NCI-H2171 treated with DMSO at 0.1 percent for 48 hours (cell line): ENCODE results near the gene KLHL14.

Source experiments
- DNase-seq: peaks from one replicate; lab custom pipeline; 2025; lab: John Stamatoyannopoulos, UW

KLHL14 gene

DNA sequence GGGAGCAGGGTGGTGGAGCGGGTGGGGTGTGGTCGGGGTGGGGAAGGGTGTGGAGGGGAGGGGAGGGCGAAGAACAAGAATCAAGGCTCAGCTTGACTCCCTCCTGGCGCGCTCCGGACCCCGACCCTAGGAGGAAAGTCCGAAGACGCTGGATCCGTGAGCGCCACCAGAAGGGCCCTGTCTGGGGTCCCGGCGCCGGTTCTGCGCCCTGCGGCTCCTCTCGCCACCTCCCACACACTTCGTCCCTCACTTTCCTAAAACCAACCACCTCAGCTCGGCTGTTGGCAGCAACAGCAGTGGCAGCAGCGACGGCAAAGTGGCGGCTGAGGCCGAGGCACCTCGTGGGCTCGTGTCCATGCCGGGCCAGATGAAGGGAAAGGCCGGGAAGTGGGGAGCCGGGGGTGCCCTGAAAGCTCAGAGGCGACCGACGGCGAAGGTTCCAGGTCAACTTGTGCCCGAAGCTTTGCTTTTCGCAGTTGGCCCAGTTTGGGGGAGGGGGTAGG lies 2.1 kb downstream of the KLHL14 start:
- DNase-seq, result no peak

DNA sequence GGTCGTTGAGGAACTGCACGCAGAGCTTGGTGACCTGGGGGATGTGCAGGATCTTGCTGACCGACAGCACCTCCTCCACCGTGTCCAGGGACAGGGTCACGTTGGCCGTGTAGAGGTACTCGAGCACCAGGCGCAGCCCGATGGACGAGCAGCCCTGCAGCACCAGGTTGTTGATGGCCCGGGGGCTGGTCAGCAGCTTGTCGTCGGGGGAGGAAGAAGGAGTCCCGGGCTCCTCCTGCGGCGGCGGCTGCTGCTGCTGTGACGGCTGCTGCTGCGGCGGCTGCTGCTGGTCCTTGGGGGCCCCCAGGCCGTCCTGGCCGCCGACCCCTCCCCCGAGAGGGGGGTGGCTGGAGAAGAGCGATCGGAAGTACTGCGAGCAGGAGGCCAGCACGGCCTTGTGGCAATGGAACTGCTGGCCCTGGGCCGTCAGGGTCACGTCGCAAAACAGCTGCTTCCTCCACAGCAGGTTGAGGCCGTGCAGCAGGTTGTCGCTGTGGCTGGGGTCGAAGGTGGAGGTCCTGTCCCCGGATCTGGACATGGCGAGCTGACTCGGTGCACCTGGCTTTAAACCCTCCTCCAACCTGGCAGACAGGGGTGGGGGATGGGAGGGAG lies 2.7 kb downstream of the KLHL14 start:
- no peak for DNase-seq

DNA sequence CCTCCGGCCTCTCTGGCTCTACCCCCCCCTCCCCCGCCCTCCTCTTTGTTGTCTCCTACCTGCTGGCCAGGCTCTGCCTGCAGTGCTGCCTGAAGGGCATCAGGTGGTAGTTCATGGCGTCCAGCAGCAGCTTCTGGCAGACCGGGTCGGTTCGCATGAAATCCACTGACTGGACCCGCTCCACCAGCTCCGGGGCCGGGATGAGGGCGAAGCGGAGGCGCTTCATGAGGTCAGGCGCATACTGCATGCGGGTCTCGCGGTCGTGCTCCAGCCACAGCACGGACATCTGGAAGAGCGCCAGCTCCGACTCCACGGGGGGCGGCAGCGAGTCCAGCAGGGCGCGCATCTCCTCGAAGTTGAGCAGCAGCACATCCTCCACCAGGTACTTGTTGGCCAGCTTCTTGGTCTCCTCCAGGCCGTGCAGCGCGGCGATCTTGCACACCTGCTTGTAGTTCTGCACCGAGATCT lies 3.2 kb downstream of the KLHL14 start:
- no peak for DNase-seq

DNA sequence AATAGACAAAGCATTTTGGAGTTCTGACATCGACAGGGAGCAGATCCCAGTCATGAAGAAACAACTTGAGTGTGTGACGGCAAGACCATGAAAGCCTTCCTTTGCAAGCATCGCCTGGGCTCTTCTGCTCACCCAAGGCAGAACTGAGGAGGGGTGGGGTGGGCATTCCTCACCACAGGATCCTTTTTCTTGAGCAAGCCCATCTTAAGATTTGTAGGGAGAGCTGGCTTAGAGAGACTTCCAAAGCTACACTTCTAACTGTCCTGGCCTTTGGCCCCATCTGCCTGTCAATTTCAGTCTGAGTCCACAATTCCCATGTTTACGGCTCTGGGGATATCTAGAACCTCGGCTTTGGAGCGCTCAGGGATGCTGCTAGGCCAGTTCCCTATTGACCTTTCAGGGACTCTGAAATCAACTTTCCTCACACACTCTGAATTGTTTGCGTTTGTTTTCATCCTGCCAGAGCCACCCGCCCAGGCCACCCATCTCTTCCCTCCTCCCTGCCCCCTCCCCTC lies 3.7 kb downstream of the KLHL14 start:
- DNase-seq, result no peak

DNA sequence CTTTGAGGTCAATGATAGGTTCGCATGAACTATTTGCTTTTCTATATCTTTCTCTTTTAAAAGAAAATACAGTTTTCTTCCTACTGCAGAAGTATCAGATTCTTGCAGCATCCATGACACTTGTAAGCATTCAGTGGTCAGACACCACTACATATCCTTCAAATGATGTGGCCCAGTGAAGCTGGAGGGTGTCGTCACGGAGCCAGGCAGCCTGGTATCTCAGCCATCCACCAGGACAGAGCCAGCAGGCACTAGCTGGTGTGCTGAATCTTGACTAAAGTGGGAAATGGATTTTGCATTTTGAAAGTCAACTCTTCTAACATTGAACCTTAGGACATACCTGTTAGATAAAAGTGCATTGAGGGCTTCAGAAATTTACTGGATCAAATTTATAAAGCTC lies 5.4 kb downstream of the KLHL14 start:
- DNase-seq, result no peak

DNA sequence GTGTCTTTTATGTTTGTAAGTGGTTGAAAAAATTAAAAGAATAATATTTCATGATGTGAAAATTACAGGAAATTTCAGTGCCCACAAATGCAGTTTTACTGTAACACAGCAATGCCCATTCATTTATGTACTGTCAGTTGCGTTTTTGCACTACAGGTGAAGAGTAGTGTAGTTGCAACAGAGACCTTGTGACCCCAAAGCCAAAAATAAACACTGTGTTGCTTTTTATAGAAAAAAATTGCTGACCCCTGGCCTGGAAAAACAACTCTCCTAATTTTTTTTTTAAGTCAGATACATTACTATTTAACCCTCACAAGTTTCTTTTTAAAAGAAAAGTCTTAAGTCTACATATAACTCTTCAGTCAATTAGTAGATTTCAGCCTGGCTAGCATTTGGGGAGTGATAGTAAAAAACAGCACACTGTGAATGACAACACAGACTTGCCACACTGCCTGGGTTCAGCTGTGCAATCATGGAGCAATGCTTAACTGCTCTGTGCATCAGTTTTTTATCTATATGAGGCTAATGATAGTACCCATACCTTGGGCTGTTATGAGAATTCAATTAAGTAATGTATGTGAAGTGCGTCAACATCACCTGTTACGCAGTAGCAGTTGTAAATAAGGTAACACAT lies 8.1 kb downstream of the KLHL14 start:
- no peak for DNase-seq

DNA sequence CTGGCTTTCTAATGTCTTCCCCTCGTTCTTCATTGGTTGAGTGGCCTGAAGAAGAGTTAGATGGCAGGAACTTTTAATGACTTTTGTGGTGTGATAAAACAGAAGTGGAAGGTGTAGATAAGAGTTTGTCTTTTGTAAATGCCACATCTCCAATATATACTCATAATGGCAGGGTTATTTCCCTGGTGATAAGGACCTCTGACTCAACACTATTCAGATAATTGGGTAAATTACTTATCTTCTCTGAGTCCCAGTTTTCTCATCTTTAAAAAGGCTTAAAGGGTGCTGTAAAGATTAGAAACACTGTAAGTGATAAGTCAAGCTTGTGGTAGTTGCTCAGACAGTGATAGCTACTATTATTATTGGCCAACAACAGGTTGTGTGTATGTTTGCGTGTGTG lies 9.5 kb downstream of the KLHL14 start:
- DNase-seq, result no peak

DNA sequence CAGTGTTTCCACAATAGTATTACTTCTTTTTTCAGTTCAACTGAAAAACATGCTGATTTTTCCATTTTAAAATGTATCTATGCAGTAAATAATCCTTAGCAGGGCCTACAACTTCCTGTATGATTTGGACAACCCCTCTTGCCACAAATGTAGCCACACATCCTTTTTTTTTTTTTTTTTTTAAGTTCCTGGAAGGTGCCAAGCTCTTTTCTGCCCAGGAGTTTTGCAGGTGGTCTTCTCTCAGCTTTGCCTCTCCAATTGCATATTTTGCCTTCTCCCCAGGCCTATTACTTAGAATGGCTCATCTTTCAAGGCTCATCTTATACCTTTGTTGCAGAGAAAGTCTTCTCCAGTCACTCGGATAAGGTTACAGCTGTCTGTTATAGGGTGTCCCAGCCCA lies 11.6 kb downstream of the KLHL14 start:
- no peak for DNase-seq

DNA sequence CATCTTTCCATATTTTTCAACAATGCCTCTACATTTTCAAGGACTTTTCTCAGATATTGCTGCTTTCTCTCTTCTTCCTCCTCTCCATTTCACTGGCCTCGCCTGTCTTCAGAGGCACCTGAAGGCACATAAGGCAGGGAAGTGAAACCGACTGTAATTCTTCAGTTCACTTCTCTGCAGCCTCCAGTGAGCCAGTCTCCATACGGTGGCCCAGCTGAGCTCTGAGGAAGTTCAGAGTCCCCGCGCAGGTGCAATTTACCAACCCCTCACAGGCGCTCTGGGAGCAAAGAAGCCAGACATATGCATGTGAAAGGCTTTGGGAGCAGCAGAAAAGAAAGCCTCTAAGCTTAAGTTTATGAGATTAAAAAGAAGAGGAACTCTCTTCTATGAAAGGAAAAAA lies 12.4 kb downstream of the KLHL14 start:
- no peak for DNase-seq

DNA sequence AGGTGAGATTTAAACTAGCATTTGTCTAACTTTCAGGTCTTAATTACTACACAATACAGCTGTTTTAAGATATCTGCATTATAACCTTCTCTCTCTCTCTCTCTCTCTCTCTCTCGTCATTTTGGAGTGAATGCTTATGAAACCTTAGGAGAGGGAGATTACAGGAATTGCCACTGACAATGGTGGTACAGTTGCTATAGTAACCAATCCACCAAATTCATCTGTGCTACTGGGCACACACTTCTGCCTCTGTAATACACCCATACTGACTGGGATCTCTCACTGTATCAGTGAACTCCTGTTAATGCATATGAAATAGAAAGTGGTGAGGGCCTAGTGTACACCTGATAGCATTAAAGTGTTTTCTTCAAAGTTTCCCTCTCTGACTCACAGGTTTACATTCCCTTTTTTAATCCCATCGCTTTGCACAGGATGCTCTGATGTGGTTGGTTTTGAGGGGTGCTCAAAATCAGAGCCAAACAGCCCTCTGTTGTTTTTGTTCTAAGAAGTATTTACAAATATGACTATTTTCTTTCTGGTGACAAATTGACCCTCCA lies 13.1 kb downstream of the KLHL14 start:
- DNase-seq, result no peak

DNA sequence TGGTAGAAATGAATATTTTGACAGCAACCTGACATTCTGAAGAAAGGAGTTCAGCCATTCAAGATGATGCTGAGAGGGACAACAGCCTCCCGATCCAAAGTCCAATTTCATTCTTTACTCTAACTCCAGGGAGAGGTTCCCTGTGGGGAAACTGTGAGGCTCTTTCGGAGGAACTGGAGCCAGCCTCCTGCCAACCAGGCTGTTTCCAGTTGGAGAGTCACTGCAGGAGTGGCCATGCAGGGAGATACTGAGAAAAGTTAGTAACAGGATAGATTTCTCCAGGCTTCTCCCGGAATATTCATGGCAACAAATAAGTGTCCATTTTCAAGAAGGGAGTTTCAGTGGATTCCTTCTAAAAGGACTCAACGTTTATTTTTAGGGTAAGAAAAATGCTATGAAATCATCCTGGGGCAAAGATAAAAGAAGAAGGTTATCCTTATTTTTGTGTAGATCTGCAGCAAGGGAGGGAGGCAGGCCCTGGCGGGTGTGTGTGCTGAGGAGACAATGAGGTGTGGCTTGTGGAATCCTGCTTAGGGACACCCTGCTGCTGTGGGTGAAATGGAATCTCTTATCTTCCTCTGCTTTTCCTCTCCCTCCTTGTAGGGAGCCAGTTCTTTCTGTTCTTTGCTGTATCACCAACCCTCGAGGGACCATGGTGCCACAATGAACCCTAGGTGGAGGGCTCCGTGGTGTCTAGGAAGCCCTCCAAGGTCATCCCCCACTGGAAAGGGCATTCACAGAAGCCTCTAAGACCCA lies 18.1 kb downstream of the KLHL14 start:
- no peak for DNase-seq

DNA sequence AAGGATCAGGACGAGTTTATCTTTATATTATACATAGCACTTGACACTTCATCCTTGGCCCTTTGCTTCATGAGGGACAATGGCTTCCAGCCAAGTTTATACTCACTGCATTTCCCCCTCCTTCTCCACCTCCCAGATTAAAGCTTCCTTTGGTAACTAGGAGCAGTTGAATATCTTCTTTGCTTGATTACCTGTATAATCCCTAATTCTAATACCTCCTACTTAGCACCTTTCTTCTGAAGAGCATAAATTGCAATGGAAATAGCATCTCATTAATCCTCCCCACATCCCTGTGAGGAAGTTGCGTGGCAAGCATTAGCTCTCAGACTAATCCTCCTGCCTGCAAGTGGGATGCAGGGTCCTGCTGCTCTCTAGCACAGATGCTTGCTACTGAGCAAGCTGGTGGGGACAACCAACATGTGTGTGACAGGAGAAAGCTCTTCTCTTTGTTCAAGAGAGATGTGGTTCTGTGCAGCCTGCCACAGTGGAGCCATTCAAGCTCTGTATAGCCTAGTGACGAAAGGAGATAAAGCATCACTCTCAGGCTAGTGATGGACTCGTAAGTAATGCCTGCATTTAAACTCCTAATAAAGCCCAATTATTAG lies 19.1 kb downstream of the KLHL14 start:
- no peak for DNase-seq

DNA sequence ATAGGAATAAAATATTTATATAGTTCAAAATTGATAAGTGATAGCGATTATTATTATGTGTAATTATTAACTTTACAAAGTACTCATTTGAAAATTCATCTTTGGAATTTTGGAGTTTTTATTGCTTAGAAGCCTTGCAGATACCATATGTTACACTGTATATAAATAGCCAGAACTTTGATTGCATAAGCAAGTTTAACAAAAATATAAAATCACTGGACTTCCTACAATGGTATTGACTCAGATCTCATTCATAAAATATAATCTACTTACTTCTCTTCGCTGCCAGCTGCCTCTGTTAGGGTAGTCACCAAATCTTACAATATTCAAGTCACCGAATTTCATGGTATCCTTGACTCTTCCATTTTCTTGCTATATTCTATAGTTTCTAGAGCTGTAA lies 22.5 kb downstream of the KLHL14 start:
- DNase-seq, result no peak

DNA sequence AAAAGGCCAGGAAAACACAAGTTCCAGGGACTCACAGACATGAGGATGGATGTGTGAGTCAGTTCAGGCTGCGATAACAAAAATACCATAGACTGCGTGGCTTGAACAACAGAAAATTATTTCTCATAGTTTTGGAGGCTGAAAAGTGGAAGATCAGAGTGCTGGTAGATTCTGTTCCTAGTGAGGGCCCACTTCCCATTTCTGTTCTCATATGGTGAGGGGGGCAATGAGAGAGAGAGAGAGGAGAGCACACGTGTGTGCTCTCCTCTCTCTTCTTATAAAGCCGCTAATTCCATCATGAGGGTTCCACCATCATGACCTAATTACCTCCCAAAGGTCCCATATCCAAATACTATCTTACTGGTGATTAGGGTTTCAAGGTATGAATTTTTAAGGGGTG lies 23.0 kb downstream of the KLHL14 start:
- DNase-seq, result no peak

DNA sequence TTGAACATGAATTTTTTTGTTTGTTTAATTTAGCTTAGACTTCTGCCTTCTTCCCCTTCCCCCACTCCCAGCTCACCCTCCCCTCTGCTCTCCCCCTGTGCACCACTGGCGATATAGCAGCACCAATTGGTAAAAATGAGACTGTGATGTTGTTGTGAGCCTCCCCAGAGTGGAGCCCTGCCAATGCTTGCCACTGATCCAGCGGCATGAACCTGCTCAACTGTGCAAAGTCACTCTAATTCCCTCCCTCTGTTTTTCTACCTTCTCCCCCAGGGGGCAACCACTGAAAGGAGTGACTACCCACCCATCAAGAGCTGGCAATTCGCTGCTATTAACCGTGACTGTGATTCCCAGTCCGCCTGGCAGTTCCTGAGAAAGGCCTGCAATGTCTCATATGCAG lies 30.2 kb downstream of the KLHL14 start:
- DNase-seq, result no peak

DNA sequence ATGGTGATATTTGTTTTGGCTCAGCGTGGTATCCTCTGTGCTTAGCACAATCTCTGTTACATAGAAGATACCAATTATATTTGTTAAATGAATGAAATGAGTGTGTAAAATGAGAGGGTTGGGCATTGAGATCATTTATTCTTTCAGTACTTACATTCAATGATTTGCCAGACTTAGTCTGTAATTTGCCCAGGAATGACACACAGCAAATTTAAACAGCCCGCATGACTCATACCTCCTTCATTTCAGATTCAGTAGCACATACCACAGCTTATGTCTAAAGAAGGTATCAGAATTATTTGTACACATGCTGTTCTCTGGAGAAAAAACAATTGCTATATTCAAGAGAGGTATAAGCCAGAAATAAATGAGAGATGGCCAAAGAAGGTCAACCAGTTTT lies 37.0 kb downstream of the KLHL14 start:
- DNase-seq, result no peak

DNA sequence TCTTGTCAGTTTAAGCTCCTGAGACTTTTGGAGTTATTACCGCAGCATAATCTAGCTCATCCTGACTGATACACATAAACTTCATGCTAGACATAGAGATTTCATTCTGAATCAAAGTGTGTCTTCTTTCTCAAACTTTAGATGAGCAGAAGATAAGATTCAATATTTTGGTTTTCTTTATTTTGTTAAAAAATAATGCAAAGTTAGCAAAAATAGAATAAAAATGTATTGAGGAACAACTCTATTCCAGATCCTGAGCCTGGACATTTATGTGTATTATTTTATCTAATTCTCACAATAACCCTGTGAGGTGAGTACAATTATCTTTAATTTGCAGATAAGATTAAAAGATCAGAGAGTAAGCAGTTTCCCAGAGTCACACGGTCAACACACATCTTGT lies 38.4 kb downstream of the KLHL14 start:
- no peak for DNase-seq

DNA sequence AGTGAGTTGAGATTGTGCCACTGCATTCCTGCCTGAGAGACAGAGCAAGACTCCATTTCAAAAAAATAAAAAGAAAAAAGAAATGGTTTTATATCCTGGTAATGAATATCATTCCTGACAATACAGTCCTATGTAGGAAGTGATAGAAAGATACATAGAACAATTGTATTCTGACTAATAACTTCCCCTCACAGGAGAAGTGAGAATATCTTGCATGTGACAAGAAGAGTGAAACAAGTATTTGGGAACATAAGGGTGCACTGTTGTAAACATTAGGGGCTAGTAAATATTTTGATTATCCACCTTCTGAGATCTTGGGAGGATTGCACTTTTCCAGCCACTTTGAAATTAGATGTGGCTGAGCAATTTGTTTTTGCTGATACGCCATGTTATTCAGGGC lies 40.7 kb downstream of the KLHL14 start:
- DNase-seq, result no peak

DNA sequence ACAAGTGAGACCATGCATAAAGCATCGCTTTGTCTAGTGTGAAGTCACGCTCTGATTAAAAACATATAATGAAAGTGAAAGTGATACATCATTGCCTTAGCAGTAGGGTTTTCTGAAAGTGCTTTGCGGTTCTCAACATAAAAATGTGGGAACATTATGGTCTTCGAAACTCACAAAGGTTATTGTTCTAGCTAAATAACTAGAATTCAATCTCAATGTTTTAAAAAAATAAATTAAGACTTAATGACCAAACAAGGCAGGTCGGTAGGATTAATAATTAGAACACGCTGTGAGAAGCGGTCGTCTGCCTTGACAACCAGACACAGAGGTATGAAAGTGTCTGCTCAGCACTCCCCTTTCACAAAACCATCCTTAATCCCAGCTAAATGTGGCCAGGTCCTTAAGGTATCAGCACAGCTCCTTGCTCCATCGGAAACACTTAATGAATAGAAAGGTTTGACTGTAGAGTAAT lies 42.2 kb downstream of the KLHL14 start:
- no peak for DNase-seq

DNA sequence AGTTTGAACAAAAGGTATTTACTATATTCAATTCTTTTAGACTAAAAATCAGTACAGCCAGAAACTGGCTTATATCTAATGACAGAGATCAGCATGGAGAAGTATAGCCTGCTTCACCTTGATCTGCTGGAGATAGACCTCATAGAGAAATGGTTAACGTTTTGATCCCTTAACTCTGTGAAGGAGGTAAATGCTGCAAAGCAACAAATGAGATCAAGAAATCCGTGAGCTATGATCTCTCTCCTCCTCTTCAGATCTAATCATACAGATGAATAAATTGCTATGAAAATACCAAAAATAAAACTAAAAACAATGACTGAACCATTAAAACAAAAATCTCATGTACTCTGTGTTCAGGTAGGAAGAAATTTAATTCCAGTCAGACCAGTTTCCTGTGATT lies 42.8 kb downstream of the KLHL14 start:
- no peak for DNase-seq

DNA sequence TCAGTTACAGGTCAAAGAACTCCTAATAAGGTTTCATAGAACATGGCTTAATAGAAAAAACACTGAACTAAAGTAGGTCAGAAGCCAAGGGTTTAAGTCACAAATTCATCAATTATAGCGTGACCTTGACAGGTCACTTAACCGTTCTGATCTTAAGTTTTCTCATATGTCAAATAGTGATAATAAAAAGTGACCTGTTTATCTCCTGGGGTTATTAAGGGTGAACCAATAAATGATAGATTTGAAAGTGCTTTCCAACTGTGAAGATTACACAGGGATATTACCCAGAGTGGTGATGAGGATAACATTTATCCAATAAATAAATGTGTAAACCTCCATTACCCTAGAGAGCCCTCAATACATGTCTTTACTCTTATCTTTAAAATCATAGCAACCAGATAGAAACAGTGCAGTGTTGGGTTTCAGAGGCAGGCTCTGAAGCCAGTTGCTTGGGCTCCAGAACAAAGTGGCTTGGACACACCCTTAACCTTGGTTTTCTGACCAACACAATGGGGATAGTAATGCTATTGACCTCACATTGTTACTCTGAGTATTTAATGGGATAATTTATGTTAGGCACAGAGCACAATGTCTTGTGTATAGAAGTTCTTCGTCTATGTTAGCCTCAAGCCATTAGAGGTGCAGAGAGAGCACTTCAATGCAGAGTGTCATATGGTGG lies 48.6 kb downstream of the KLHL14 start:
- DNase-seq, result no peak

DNA sequence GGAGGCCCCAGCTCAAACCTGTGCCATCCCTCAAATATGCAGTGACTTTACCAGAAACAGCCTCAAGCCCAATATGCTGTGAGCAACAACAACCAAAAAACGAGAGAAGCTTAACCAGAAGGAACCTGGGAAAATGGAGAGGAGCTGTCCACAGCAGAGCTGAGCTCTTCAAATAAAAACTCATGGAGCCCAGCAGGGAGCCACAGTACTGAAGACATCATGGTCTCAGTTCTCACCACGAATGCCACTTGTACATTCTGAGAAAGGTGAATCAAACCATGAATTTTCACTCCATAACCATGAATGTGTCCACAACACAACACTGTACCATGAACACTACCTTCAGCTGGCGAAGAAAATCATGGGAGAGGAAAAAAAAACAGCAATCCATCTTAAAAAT lies 50.5 kb downstream of the KLHL14 start:
- no peak for DNase-seq
